ENCODE data around the gene NUDT8.
"Not testable (repeated sequence)": the region's sequence is repeated elsewhere in the genome, so short reads cannot be mapped to it uniquely, and the experiment has no call there.

NUDT8 gene

GRCh38 chr11:67604815-67605214 is 24.9 kb downstream of the NUDT8 start:
- Histone ChIP-seq H3K36me3 (replicated peaks) (peaks cover 3% of the 10 kb centered on the region), H3K27ac (no peak overlapping the region), H3K4me3 (ENCODE audit: low read depth, low read length) (no peak overlapping the region), H3K27me3 (replicated peaks) (peaks cover 2% of the 10 kb centered on the region)
- in situ Hi-C loops (cut with HindIII; ENCODE audit: low pct_ligation_motif_present, low sequenced_read_pairs), result no loop called here
- DNase-seq, result no peak
- TF ChIP-seq, protein P1, sequence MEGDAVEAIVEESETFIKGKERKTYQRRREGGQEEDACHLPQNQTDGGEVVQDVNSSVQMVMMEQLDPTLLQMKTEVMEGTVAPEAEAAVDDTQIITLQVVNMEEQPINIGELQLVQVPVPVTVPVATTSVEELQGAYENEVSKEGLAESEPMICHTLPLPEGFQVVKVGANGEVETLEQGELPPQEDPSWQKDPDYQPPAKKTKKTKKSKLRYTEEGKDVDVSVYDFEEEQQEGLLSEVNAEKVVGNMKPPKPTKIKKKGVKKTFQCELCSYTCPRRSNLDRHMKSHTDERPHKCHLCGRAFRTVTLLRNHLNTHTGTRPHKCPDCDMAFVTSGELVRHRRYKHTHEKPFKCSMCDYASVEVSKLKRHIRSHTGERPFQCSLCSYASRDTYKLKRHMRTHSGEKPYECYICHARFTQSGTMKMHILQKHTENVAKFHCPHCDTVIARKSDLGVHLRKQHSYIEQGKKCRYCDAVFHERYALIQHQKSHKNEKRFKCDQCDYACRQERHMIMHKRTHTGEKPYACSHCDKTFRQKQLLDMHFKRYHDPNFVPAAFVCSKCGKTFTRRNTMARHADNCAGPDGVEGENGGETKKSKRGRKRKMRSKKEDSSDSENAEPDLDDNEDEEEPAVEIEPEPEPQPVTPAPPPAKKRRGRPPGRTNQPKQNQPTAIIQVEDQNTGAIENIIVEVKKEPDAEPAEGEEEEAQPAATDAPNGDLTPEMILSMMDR (IDR thresholded peaks at IDR 0.05; ENCODE audit: low read depth, low read length, missing control alignments), result no peak

DNA sequence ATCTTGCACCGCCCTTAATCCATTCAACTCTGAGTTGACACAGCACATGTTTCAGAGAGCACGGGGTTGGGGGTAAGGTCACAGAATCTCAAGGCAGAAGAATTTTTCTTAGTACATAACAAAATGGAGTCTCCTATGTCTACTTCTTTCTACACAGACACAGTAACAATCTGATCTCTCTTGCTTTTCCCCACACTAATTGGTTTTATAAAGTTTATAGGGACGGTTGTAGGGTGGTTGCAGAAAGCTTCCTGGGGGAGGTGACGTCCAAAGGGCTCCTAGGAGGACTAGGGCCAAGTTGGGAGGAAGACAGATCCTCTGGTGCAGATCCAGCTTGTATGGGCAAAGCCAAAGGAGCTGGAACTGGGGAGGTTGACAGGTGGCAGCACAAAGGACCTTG is 25.6 kb downstream of the NUDT8 start:
- H3K27ac ChIP-seq; in situ Hi-C loops (cut with HindIII; ENCODE audit: low pct_ligation_motif_present, low sequenced_read_pairs); H3K36me3 ChIP-seq (replicated peaks); H3K4me3 ChIP-seq (ENCODE audit: low read depth, low read length); DNase-seq; H3K27me3 ChIP-seq (replicated peaks): not testable (repeated sequence)

DNA sequence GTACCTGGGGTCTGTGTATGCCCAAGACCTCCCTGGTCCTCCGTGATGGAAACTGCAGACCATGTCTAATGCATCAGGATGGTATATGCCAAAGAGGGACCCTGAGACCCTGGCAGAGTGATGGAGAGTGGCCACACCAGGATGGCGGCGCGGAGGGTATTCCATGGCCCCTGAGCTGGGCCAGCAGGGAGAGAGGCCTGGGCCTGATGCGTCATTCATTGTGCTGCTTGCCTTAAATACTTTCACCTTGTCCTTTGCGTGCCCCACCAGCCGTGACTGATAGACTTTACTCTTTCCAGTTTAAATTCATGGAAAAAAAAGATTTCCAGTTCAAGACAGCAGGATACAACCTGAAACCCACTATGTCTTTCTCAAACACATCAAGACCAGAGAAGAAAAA is 28.6 kb downstream of the NUDT8 start:
- TF ChIP-seq, protein P1 (IDR thresholded peaks at IDR 0.05; ENCODE audit: low read depth, low read length, missing control alignments), result no peak
- Histone ChIP-seq H3K27ac (no peak overlapping the region), H3K4me3 (ENCODE audit: low read depth, low read length) (no peak overlapping the region), H3K36me3 (replicated peaks) (no peaks in the 10 kb centered on the region), H3K27me3 (replicated peaks) (peaks cover 2% of the 10 kb centered on the region)
- no peak for DNase-seq
- in situ Hi-C loops (cut with HindIII; ENCODE audit: low pct_ligation_motif_present, low sequenced_read_pairs), result no loop called here

DNA sequence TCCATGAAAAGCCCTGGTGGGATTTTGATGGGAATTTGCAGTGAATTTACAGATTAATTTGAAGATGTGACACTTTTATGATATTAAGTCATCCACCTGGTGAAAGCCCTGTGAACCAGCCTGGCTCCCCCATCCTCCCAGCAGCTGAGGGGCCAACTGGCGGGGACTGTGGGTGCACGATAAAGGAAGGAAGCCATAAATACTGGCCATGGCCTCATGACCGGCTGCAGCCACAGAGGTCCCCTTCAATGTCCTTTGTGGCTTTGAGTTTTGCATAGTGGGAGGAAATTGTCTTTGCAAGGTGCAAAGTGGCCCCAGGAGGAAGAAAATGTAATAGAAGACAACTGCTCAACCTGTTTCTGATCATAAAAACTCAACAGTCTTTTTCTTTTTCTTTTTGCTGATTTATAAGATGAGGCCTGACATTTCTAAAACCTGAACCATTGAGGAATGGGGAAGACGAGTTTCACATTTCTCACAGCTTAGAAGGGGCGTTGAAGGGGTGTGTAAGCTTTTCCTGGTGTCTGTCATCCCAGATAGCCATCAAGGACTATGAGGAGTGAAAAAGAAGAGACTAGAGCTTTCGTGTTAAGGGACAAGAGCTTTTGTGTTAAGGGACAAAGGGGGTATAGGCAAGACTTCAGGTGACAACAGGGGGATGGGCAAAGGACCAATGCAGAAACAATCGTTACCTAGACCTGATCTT is 29.3 kb downstream of the NUDT8 start:
- no peak for DNase-seq
- TF ChIP-seq, protein P1 (IDR thresholded peaks at IDR 0.05; ENCODE audit: low read depth, low read length, missing control alignments), result no peak

DNA sequence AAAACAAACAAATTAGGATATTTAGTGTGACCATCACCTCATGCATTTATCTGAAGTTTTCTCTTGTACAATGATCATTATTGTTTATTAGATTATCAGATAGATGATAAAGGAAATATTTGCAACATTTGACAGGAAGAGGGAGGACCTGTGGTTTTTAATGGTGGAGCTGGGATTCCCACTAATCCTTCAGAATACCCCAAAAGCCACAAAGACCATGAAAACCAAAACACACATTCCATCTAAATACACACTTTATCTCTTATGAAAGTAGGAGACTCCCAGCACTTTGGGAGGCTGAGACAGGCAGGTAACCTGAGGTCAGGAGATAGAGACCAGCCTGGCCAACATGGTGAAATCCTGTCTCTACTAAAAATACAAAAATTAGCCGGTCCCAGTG is 30.6 kb downstream of the NUDT8 start:
- TF ChIP-seq, protein P1 (IDR thresholded peaks at IDR 0.05; ENCODE audit: low read depth, low read length, missing control alignments), result no peak
- in situ Hi-C loops (cut with HindIII; ENCODE audit: low pct_ligation_motif_present, low sequenced_read_pairs), result no loop called here
- no peak for DNase-seq

More for the DNA sequence above, 29.3 kb downstream of the NUDT8 start:
- no peak overlapping the region for H3K27ac ChIP-seq
- no peak overlapping the region for H3K4me3 ChIP-seq (ENCODE audit: low read depth, low read length)
- no peaks in the 10 kb centered on the region for H3K36me3 ChIP-seq (replicated peaks)
- H3K27me3 ChIP-seq (replicated peaks), result peaks cover 2% of the 10 kb centered on the region
- in situ Hi-C loops (cut with HindIII; ENCODE audit: low pct_ligation_motif_present, low sequenced_read_pairs), result no loop called here

DNA sequence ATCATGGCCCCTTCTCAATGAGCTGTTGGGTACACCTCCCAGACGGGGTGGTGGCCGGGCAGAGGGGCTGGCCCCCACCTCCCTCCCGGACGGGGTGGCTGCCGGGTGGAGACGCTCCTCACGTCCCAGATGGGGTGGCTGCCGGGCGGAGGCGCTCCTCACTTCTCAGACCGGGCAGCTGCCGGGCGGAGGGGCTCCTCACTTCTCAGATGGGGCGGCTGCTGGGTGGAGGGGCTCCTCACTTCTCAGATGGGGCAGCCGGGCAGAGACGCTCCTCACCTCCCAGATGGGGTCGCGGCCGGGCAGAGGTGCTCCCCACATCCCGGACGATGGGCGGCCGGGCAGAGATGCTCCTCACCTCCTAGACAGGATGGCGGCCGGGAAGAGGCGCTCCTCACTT is 31.8 kb downstream of the NUDT8 start:
- H3K27ac ChIP-seq; H3K4me3 ChIP-seq (ENCODE audit: low read depth, low read length); H3K27me3 ChIP-seq (replicated peaks); H3K36me3 ChIP-seq (replicated peaks); DNase-seq; in situ Hi-C loops (cut with HindIII; ENCODE audit: low pct_ligation_motif_present, low sequenced_read_pairs): not testable (repeated sequence)

More for the DNA sequence above, 30.6 kb downstream of the NUDT8 start:
- Histone ChIP-seq H3K36me3 (replicated peaks) (no peaks in the 10 kb centered on the region), H3K4me3 (ENCODE audit: low read depth, low read length) (no peak overlapping the region), H3K27ac (no peak overlapping the region), H3K27me3 (replicated peaks) (peaks cover 2% of the 10 kb centered on the region)

- H3K27ac ChIP-seq; H3K36me3 ChIP-seq (replicated peaks); H3K4me3 ChIP-seq (ENCODE audit: low read depth, low read length); DNase-seq; H3K27me3 ChIP-seq (replicated peaks); in situ Hi-C loops (cut with HindIII; ENCODE audit: low pct_ligation_motif_present, low sequenced_read_pairs): not testable (repeated sequence)
These were observed 32.3 kb downstream of the NUDT8 start for GRCh38 chr11:67597458-67597857.

Measured in brain microvascular endothelial cell (primary cell).